ENCODE data around the gene AEN.
"Not testable (repeated sequence)": the region's sequence is repeated elsewhere in the genome, so short reads cannot be mapped to it uniquely, and the experiment has no call there.

Gene AEN

DNA sequence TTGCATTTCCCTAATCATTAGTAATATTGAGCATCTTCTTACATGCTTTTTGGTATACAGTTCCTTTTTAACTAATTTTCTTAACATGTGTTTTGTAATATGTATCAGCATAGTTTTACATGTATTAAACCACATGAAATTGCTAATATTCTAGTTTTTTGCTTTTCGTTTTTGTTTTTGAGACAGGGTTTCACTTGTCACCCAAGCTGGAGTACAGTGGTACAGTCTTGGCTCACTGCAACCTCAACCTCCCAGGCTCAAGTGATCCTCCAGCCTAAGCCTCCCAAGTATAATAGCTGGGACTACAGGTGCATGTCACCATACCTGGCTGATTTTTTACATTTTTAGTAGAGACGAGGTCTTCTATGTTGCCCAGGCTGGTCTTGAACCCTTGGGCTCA, 13.3 kb downstream of the AEN start:
- FAIRE-seq: no peak

DNA sequence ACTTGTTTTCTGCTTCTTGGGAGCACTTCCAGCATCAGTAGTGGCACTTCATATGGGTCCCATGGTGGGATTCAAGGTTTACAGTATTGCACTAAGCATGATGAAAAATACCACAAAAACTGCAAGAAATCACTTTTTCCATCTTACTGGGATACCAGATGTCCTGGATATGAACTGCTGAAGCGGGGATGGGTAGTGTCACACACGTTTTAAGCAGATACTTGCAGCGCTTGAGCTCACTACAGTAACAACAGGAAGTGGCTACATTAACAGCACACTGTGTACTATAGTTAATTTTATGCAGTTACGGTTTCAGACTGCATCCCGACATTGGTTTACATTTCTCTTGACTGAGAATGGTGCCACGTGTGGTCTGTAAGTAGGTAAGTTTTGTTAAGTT, 14.2 kb downstream of the AEN start:
- no peak for FAIRE-seq

- FAIRE-seq: no peak
These were observed 14.9 kb downstream of the AEN start for GRCh38 chr15:88636050-88636449.

DNA sequence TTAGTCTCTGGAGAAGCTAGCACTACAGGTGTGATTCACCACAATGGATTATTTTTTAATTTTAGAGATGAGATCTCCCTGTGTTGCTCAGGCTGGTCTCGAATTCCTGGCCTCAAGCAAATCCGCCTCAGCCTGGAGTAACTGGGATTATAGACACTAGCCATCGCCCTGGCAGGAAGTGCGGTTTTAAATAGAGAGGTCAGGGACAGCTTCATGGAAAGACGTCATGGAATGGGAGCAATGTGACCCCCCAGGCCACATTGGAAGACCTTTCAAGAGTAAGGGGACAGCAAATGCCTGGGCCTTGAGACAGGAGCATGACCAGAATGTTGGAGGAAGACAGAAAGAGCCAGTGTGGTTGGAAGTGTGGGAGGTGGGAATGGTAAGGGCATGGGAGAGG, 15.5 kb downstream of the AEN start:
- FAIRE-seq: no peak

DNA sequence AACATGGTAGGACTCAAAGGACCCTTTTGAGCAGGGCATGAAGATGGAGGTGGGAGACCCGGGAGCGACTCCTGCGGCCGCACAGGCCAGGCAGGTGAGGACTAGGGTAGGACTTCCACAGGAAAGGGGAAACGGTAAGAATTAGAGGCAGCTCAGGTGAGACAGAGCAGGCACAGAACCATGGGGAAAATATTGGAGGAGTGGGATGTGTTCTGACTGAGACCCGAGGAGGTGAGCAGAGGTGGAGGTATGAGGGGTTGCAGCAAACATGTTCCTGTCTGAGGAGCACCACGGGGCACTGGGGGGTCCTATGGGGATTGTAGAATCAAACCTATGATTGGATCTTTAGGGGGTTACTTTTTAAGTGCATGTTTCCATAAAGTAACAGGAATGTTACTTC, 16.3 kb downstream of the AEN start:
- no peak for FAIRE-seq

DNA sequence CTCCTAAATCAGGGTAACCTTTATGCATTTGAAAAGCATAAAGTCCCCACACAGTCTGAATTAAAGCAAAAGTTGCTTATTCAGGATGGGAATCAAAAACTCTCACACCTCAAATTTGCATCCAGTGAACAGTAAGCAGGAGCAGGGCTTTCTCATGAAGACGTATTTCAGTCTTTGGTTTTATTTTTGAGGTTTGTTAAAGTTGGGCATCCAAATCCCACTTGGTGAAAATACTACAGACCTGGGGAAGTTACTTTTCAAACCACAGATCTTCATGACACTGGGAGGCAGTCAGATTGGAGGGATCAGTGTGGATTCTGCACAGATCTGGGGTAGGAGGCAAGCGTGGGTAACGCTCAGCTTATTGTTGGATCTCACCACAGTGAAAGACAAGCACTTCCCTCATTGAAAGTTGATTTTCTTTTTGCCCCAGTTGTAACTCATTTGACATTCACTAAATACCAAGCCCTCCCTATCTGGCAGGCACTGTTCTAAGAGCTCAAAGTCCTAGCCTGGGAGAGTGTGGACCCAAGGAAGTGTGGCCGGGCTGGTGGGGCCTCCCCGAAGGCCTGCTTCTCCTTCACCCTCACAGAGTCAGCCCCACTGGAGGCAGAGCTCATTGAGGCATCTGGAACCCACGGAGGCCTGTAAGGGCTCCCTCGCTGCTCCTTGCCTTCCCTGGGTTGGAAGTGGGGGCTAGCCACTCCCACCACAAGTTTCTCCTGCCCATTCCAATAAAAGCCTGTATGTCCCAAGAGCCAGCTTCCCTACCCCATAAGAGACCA, 16.9 kb downstream of the AEN start:
- FAIRE-seq: no peak

DNA sequence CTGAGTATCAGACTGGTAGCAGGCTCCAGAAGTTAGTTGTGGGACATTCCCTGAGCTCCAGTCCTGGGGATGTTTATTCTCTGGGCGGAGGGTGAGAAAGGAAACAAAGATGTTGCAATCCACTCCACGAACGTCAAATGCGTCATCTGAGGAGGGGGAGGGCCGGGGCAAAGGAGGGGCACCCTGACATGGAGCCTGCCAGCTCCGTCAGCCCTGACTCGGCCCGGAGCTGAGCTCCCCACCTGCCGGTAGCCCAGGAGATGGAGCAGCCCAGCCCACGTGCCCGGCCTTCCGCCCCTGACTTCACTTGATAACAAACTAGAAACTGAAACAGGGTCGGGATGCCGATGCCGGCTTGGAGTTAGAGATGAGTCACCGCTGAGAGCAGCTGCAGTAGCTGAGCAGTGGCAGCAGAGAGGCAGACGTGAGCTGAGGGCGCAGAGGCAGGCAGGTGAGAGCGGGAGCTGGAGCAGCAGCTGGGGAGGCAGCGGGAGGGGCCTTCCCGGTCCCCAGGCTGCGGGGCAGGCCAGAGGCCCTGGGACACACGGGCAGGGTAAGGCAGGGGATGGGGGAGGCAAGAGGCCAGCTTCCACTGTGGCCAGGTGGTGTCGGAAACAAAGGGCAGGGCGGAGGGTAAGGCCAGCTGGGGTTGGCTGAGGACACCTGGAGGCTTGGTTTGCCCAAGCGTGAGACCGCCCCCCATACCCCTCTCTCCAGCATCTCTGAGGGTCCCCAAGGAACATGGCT, 17.7 kb downstream of the AEN start, which contains the start of gene ISG20:
ISG20 (plus strand) TSS at position 391 of the 747 bp plus-strand sequence; CDS start at position 742, 351 bp downstream.
- no peak for FAIRE-seq

DNA sequence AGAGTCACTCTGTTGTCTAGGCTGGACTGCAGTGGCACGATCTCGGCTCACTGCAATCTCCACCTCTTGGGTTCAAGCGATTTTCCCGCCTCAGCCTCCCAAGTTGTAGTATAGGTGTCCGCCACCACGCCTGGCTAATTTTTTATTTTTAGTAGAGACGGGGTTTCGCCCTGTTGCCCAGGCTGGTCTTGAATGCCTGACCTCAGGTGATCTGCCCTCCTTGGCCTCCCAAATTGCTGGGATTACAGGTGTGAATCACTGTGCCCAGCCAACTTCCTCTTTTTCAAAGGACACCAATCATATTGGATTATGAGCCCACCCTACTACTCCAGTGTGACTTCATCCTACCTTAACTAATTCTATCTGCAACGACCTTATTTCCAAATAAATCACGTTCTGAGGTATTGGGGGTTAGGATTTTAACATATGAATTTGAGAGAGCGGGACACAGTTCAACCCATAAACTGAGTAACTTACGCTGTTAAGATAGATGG, 20.9 kb downstream of the AEN start:
- no peak for FAIRE-seq

DNA sequence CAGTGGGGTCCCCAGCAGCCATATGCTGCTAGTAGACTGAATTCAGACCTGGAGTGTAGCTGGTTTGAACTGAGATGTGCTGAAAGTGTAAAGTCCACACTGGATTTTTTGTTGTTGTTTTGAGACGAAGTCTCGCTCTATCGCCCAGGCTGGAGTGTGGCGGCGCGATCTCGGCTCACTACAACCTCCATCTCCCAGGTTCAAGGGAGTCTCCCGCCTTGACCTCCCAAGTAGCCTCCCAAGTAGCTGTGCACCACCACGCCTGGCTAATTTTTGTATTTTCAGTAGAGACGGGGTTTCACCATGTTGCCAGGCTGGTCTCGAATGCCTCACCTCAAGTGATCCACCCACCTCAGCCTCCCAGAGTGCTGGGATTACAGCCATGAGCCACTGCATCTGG, 21.4 kb downstream of the AEN start:
- not testable (repeated sequence) for FAIRE-seq

GRCh38 chr15:88644741-88645140, 23.6 kb downstream of the AEN start:
- FAIRE-seq: no peak

GRCh38 chr15:88645171-88646087, 24.3 kb downstream of the AEN start:
- FAIRE-seq: no peak

- no peak for FAIRE-seq
These were observed 24.9 kb downstream of the AEN start for GRCh38 chr15:88646088-88646405.

DNA sequence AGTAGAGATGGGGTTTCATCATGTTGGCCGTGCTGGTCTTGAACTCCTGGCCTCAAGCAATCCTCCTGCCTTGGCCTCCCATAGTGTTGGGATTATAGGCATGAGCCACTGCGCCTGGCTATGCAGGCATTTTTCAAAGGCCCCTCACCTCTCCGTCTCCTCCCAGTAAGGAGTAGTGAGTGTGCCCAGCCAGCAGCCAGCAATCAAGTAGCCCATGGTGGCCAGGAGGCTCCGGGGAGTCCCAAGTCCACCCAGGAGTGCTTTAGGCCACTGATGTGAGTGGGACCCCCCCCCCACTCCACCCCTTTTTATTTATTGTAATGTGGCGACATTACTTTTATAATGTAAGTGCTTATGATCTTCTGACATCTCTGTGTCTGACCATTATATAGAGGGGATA, 25.8 kb downstream of the AEN start:
- FAIRE-seq: no peak

- FAIRE-seq: no peak
These were observed 26.4 kb downstream of the AEN start for GRCh38 chr15:88647351-88648105.

DNA sequence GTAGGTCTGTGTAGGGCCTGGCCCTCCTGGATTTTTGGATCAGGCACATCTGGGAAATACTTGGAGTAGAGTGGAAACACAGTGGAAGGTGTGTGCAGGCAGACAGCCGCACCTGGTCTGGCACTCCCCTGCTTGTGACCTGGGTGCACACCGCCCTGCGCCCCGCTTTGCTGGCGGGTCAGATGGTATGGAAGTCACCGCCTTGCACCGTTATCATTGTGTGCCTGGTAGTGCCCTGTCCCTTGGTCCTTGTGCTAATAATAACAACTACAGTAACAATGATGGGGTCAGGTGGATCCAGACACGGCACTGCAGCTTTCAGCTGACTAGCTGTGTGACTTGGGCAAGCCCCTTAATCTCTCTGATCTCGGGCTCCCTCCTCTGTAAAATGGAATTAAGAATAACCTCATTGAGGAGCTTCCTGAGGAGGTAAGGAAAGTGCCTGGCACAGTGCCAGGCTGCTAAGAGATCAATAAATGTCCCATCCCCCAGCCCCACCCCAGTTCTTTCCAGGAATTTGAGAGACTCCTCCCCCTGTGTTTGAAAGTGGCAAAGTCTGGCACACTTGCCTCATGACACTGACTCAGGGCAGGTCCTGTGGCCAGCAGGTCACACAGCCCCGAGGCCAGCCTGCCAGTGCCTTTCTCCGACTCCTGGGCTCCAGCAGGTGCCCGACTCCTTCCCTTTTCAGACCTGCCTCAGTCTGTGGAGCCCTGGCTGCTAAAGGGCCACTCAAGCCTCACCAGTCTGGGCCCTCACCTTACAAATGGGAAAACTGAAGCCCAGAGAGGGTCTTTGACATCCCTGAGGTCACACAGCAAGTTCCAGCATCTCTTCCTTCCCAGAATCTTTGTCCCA, 27.4 kb downstream of the AEN start:
- no peak for FAIRE-seq

GRCh38 chr15:88649286-88649733, 28.2 kb downstream of the AEN start:
- no peak for FAIRE-seq

GRCh38 chr15:88649753-88650551, 28.8 kb downstream of the AEN start:
- no peak for FAIRE-seq

- FAIRE-seq: no peak
These were observed 29.4 kb downstream of the AEN start for GRCh38 chr15:88650556-88650955.

DNA sequence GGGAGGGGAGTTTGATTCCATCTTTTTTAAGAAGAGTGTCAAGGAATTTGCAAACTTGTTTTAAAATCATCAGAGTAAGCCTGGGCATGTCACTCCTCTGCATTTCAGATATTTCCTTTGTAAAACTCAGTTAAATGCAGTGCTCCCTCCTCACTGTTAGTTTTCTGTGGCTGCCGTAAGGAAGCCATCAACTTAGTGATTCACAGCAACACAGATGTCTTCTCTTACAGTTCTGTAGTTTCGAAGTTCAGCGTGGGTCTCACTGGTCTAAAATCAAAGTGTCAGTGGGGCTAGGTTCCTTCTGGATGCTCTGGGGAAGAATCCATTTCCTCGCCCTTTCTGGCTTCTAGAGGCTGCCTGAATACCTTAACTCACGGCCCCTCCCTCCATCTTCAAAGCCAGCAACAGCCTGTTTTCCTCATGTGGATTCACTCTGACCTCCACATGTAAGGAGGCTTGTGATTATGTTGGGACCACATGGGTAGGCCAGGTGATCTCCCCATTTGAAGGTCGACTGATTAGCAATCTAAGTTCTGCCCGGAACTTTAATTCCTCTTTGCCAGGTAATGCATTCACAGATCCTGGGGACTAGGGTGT, 30.1 kb downstream of the AEN start:
- FAIRE-seq: no peak

DNA sequence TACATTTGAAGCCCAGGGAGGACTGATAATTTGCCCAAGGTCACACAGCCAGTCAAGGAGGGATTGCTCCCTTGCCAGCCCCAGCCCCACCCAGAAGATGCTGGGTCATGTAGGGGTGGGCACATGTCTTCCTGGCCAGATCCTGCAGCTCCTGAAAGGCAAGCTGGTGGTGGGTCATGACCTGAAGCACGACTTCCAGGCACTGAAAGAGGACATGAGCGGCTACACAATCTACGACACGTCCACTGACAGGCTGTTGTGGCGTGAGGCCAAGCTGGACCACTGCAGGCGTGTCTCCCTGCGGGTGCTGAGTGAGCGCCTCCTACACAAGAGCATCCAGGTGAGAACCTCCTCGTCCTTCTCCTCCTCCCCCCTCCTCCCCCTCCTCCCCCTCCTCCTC, 30.8 kb downstream of the AEN start:
- no peak for FAIRE-seq

All from islet of Langerhans (tissue), 1 donor.